GM21717 (cell line): ENCODE measurements around the gene PLAAT4.
"Not testable (repeated sequence)": the region's sequence is repeated elsewhere in the genome, so short reads cannot be mapped to it uniquely, and the experiment has no call there.

Experiments used
- ATAC-seq: cut with Tn5 transposase; IDR thresholded peaks from one replicate; pipeline ENCODE4 v1.9.1; 2021; ENCODE audit warnings: mild to moderate bottlenecking, moderate library complexity; ENCODE audit not compliant: unreplicated experiment

PLAAT4 gene

GRCh38 chr11:63564784-63565350 lies 28.3 kb downstream of the PLAAT4 start:
- no peak for ATAC-seq

- ATAC-seq, result peak; percentile 66
Observed at GRCh38 chr11:63567044-63567840, 30.6 kb downstream of the PLAAT4 start.

GRCh38 chr11:63569570-63569969 lies 33.0 kb downstream of the PLAAT4 start:
- no peak for ATAC-seq

- ATAC-seq, result no peak
Observed at GRCh38 chr11:63572026-63572688, 35.5 kb downstream of the PLAAT4 start.

- ATAC-seq, result no peak
Observed at GRCh38 chr11:63573881-63574855, 37.6 kb downstream of the PLAAT4 start.

- ATAC-seq, result no peak
Observed at GRCh38 chr11:63574856-63575602, 38.4 kb downstream of the PLAAT4 start.

- not testable (repeated sequence) for ATAC-seq
Observed at GRCh38 chr11:63578882-63579281, 42.3 kb downstream of the PLAAT4 start.

GRCh38 chr11:63581224-63581623 lies 44.6 kb downstream of the PLAAT4 start:
- ATAC-seq, result not testable (repeated sequence)

- ATAC-seq, result no peak
Observed at GRCh38 chr11:63583357-63583677, 46.7 kb downstream of the PLAAT4 start.

- ATAC-seq, result no peak
Observed at GRCh38 chr11:63586451-63587166, 50.0 kb downstream of the PLAAT4 start.

- ATAC-seq, result no peak
Observed at GRCh38 chr11:63589000-63589399, 52.4 kb downstream of the PLAAT4 start.

GRCh38 chr11:63590024-63590788 lies 53.6 kb downstream of the PLAAT4 start:
- ATAC-seq, result no peak

- no peak for ATAC-seq
Observed at GRCh38 chr11:63592975-63593395, 56.4 kb downstream of the PLAAT4 start.

- ATAC-seq, result no peak
Observed at GRCh38 chr11:63595296-63595695, 58.7 kb downstream of the PLAAT4 start.
